ENCODE results near the gene KRT81.
A peak's percentile ranks its signal among the peaks of the same experiment; 100 is the strongest.

KRT81 gene

DNA sequence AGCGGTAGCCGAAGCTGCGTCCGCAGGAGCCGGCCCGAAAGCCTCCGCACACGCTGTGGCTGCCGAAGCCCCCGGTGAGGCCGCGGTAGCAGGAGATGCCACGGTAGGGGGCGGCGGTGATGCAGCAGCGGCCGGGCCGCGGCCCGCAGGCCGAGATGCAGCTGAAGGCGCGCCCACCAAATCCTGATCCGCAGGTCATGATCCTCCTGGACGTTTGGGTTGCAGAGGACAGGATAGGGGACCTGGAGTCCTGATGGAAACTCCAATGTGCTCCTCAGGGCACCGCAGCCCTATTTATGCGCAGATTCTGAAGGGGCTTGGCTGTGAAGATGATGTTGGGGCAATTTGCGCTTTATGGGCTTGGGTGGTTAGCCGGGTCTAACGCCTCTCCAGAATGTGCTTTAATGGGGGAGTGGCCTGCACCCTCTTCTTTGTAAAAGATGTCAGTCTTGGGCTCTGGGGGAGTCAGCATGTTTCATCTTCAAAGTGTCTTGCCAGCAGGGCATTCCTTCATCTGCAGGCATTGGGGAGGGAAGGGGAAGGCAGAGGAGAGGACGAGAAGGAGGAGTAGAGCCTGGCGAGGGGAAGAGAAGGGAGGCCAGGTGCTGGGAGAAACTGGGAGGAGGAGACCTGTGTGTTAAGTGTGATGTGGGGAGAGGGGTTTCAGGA lies at the start of gene KRT81:
Gene KRT81 (minus strand): TSS at position 268 of the 669 bp plus-strand sequence. CDS start 69 bp downstream, at position 199.
- no peak for DNase-seq (ENCODE audit: low read depth in 2 of 2, low spot score in 1 of 2)

DNA sequence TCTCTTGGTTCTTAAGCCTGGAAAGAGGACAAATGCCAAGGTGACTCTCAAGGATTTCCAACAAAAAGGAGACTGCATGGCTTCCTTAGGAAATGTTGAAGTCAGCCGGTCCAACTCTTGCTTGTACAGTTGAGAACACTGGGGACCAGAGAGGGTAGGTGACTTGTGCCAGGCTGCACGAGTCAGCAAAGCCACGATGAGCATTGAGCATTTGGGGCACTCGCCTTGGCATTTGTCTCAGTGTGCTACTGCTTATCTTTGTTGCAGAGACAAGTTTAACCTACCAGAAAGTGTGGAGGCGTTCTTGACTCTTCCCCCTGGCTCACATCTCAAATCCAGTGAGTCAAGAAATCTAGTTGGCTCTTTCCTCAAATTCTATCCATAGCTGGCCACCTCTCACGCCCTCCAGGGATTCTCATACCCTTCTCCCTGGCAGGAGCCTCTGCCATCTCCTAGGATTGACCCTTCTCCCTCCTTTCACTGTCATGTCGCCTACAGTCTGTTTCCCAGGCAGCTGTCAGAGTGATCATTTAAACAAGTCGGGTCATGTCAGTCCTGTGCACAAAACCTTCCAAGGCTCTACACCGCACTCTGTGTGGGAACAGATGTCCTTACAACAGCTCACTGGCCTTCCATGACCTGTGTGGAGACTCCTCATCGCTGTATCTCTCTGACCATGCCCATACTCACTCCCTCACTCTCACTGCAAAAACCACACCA lies 47.1 kb upstream of the KRT81 start:
- DNase-seq (ENCODE audit: low read depth in 2 of 2, low spot score in 1 of 2) = no peak

DNA sequence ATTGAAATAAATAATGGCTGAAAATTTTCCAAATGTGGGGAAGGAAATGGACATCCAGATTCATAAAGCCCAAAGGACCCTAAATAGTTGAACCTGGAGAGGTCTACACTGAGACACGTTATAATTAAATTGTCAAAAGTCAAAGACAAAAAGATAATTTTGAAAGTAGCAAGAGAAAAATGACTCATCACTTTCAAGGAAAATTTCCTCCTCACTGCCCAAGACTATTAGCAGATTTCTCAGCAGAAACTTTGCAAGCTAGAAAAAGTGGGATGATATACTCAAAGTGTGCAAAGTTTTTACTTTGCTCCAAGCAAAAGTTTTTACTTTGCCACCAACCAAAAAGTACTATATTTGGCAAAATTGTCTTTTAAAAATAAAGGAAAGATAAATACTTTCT lies 45.7 kb upstream of the KRT81 start:
- no peak for DNase-seq (ENCODE audit: low read depth in 2 of 2, low spot score in 1 of 2)

DNA sequence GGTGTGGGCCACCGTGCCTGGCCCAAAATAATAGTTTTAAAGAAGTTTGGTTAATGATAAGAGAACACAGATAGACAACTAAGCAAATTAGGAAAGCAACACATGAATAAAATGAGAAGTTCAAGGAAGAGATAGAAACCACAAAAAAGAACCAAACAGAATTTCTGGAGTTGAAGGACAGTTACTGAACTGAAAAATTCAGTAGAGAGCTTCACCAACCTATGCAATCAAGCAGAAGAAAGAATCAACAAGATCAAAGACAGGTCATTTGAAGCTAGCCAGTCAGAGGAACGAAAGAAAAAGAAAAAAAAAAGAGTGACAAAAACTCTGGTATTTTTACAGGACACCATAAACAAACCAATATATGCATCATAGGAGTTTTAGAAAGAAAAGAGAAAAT lies 45.3 kb upstream of the KRT81 start:
- no peak for DNase-seq (ENCODE audit: low read depth in 2 of 2, low spot score in 1 of 2)

DNA sequence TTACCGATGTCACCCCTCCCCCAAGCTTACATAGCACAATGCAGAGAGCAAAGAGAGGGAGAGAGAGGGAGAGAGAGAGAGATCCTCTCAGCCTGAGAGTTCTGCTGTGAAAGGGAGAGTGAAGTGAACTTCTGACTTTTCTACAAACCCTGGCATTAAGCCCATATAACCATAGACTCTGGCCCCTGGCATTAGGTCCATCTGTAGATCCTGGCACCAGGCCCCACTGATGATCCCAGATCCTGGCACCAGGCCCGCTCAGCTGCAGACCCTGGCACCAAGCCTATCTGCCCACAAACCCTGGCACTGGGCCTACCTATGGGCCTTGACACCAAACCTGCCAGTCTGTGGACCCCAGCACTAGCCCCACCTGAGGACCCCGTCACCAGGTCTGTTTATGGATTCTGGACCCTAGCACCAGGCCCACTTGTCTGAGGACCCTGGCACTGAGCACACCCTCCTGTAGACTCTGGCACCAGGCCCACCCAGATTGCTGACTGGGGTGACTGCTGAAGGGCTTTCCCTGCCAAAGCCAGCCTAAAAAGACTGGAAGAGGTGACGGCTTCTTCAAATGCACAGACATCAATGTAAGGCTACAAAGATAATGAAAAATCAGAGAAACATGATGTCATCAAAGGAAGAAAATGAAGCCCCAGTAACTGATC lies 44.4 kb upstream of the KRT81 start:
- no peak for DNase-seq (ENCODE audit: low read depth in 2 of 2, low spot score in 1 of 2)

DNA sequence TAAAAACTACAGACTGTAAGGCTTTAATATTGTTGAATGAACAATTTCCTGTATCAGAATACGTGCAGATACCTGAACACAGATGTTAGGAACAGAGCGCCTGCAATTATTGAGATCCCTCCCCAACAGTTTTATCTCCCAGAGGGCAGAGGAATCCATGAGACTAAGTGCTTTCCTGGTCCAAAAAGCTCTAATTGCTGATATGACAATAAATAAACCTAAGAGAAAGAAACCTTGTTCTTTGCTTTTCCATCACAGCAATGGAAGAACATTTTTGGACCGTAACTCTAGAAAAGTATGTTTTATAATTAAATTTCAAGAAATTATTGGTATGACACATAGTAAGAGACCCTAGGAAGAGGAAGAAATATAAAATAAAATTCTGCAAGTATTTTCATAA lies 42.9 kb upstream of the KRT81 start:
- no peak for DNase-seq (ENCODE audit: low read depth in 2 of 2, low spot score in 1 of 2)

DNA sequence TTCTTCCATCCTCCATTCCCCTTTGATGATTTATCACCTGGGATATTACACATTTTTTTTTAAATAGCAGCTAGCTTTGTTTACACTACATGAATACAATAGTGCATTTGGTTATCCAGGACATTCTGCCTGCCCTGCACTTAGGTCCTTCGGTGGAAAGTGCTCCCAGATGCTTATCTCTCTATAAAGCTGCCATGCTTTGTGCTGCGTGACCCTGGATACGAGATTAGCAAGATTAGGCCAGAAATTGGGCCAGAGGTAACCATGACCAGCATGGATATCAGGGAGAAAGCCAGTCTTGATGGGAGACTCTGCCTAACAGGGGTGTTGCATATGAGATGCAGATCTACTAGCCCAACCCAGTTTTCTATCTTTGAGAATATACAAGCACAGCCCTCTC lies 42.0 kb upstream of the KRT81 start:
- DNase-seq (ENCODE audit: low read depth in 2 of 2, low spot score in 1 of 2) = no peak

DNA sequence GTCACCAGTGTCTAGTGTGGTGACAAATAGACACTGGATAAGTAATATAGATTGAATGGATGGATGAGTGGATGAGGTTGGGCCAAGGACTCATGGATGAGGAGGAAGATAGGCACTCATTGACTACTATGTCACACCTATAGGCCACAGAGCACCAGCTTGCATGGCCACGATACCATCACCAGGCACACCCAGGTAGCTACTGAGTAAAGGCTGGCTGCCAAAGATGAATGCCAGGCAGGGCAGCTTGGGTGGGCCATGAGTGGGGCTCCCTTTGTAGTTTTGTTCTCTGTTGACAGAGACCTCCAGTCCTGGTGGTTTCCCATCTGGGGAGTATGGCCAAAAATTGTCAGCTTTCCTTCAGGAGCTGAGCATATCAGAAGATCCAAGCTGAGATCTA lies 41.0 kb upstream of the KRT81 start:
- DNase-seq (ENCODE audit: low read depth in 2 of 2, low spot score in 1 of 2) = no peak

DNA sequence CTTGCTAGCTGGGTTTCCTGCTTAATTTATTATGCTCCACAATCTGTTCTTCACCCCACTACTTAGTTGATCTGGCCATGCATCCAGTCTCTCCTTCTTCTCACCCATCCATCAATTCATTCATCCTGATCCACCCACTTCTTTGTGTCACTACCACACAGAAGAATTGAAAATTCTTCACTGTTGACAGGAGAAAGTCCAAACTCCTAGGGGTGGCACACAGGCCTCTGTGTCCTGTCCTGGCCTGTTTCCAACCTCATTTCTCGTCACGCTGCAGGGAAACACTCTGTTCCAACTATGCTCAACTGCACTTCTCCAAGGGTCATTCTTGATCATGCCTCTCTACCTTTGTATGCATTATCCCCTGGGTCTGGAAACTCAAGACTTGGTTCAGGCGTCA lies 40.5 kb upstream of the KRT81 start:
- DNase-seq (ENCODE audit: low read depth in 2 of 2, low spot score in 1 of 2) = no peak

DNA sequence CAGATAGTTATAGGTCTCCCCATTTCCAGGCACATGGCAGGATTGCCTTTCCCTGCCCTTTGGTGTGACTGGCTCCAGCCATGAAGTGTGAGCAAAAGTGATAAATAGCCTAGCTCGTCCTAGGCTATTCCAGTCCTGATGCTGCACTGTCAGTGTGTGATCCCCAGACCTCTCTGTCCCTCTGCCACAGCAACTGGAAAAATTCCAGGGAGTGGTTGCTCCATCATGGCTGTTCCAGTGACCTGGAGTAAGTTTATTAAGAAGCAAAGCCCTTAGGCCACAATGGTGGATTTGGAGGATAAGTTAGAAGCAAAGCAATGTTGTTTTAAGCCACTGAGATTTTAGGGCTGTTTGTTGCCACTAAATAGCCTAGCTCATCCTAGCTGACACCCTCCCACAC lies 39.7 kb upstream of the KRT81 start:
- DNase-seq (ENCODE audit: low read depth in 2 of 2, low spot score in 1 of 2) = no peak

DNA sequence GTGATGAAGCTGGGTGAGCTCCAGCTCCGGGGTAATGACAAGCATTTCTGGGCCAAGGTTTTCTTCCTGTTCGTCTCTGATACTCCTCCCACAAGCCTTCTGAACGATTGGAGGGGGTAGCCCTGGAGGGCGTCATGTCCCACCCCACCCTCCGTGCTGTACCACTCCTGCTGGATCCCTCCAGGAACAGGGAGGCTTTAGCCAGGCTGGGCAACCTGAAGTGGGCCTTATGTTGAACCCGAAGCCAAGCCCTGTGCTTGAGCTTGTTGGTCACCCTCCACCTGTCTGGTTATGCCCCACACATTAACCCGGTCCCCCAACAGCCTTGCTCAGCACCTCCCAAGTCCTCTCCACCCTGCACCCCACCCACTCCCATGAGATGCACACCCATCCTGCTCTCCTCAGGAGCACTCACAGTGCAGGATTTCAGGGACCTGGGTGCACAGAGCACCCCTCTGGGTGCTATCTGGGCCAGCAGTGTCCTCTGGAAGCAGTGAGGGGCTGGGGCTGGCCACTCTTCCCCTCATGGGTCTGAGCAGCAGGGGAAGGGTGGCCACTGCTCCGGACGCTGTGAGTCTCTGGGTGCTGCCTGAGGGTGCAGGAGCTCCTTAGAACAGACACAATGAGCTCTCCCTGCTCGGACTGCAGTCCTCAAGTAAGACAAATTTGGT lies 36.6 kb upstream of the KRT81 start:
- no peak for DNase-seq (ENCODE audit: low read depth in 2 of 2, low spot score in 1 of 2)

DNA sequence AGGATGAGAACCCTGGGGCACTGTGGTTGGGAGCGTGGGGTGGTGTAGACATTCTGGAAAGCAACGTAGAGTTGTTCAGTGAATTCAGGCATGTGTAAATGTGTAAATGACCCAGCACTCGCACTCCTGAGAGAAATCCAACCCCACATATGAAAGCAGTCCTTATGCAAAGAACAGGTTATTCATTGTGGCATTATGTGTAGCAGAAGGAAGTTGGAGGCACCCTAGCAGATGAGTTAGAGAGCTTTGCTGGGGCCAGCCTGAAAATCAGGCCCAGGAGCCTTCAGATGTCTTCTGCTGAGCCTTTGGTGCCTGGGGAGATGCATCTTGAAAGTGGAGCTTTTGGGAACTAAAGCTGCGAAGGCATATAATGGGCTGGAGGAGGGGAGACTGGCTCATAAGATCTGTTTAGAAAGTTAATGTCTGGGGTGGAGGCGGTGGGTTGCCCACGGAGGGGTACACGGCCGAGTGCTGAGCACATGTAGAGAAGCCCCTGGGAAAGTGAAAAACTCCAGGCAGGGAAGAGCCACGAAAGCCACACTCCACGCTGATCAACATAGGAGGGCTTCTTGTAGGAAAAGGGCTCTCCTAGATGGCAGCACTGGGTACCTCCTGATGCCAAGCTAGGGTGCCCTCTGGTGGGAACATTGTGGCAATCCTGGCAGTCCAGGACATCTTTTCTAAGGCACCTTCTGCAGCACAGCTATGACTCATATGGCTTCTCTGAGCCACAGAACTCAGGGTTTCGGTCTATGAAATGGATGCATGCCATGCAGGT lies 35.9 kb upstream of the KRT81 start:
- peak; percentile 60 to 64 for DNase-seq (ENCODE audit: low read depth in 2 of 2, low spot score in 1 of 2)

DNA sequence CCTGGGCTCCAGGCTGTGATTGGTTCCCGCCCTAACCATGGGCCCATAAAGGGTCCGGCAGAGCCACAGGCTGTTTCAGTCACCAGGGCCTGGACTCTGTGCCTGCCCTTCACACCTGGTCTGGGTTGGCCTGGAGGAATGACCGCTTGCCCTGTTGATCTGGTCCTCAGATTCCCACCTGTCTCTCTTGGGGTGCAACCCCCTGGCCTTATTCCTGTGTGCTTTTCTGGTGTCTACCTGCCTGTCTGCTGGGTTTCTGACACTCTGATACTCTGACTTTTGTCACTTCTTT lies 32.8 kb upstream of the KRT81 start:
- no peak for DNase-seq (ENCODE audit: low read depth in 2 of 2, low spot score in 1 of 2)

DNA sequence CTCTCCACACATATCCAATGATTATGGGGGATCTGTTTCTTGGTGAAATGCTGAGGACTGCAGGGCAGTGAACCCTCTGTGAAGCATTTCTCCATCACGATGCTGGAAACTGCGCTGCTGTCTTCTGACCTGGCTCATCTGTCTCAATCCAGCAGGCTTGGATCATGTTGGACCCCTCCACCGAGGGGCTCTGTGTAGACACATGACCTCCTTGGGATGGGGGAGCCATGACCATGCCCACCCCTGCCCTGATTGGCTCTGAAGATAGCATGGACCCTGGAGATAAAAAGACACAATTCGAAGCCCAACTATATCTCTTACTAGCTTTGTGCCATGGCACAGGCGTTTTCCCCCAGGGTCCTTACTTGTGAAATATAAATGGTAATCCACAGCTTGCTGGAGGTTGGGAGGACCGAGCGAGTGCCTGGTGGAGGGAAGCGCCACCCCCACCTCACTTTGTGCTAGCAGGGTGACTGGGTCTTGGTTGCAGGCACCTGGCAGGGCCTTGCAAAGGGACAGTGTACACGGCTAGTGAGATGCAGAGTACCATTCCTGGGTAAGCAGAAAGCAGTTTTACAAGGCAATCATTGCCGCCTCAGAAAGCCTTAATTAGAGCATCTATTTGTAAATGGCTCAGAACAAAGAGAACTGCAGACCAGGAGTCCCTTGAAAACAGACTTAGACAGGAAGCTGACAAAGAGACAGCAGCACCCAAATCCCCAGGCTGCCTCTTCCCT lies 32.2 kb upstream of the KRT81 start:
- DNase-seq (ENCODE audit: low read depth in 2 of 2, low spot score in 1 of 2) = no peak

DNA sequence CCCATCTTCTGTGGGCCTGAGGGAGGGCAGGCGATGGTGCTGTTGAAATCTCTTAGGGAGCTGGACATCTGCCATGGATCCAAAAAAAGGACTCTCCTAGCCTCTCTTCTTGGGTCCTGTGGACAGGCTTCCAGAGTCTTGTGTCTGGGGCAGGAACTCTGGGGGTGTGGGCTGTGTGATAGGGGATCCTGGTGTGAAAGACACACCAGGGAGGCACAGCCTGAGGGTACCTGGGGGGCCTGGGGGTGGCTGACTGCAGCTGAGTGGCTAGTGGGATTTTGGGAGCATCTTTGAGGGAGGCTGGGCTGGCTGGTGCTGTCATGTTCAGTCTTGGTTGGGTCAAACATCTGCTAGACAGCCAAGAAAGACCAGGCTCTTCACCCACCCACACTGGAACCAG lies 31.7 kb upstream of the KRT81 start:
- DNase-seq (ENCODE audit: low read depth in 2 of 2, low spot score in 1 of 2) = no peak

DNA sequence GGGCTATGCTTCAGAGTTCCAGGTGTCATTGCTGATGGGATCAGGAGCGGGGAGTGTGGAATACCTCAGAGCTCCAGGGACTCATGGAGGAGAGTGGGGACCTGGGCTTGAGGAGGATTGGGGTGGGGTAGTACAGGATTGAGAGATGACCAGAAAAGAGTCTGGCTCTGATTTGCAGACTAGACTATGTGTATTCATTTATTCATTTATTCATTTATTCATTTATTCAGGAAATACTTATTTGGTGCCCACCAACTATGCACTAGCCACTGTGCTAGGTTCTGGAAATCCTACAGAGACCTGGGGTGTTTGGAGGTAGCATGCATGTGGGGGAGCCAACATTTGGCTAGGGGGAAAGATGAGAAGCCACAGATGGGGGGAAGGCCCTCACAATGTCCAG lies 30.7 kb upstream of the KRT81 start:
- no peak for DNase-seq (ENCODE audit: low read depth in 2 of 2, low spot score in 1 of 2)

DNA sequence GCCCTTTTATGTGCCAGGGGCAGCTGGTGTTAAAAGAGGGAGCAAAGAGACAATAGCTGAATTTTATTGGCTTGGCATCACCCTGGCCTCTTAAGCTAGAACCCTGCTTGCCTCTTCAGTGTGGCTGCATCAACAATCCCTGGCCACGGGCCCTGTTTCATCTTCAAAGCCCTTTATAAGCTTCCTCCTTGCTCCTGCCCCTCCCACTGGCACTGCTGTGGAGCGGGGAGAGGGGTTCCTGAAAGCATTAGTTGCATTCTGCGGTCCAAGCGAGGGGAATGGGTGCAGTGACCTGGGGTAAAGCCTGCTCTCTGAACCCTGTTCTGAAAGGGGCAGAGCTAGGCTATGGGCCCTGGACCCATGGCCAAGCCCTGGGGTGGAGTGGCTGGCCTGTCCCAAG lies 30.1 kb upstream of the KRT81 start:
- no peak for DNase-seq (ENCODE audit: low read depth in 2 of 2, low spot score in 1 of 2)

DNA sequence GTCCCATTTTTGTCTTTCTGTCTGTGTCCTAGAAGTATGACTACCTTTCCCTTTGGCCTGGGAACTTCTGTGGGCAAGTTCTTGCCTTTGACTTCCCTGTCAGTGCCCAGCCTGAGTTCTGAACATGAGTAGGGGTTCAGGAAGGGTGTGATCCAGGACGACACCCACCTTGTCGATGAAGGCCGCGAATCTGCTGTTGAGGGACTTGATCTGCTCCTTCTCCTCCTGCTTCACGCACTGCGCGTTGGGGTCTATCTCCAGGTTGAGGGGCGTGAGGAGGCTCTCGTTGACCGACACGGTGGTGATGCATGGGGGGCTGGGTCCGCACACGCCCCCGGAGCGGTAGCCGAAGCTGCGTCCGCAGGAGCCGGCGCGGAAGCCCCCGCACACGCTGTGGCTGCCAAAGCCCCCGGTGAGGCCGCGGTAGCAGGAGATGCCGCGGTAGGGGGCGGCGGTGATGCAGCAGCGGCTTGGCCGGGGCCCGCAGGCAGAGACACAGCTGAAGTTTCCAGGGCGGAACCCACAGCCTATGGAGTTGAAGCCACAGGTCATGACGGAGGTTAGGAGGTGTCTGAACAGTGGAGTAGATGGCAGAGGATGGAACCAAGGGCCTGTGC lies 29.6 kb upstream of the KRT81 start, which contains the start of gene KRT83:
Gene KRT83 (minus strand): TSS at position 615 of the 617 bp plus-strand sequence. CDS start 63 bp downstream, at position 552.
- DNase-seq (ENCODE audit: low read depth in 2 of 2, low spot score in 1 of 2) = no peak

DNA sequence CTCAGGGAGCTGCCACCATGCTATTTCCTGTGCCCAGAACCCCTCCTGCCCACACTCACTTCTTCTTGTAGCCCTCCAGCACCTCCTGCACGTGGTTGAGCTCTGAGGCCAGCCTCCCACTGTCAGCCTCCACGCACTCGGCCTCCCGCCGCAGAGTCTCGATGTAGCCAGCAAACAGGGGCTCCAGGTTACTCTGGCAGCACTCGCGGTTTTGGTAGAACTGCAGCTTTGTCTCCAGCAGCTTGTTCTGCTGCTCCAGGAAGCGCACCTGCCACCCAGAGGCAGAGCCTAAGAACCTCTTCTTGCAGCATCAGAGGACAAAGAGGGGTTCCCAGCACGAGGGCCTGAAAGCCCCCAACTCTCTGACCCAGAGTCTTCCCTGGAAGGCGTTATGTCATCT lies 27.8 kb upstream of the KRT81 start:
- no peak for DNase-seq (ENCODE audit: low read depth in 2 of 2, low spot score in 1 of 2)

All from stimulated activated CD8-positive, alpha-beta memory T cell treated with anti-CD3 and anti-CD28 coated beads, Interleukin-4, amount 100 ng/mL, for 4 hours (primary cell).